ENCODE measurements around the gene COL4A2. TPM values are rescaled to one million over a fixed set of nuclear protein-coding genes. Genes with fewer than 3 reads are reported as not detected.

The COL4A2 gene
- total and polyA plus RNA-seq, 2 donors (not counting 1 experiment from before 2014, with no cell fraction given): 0.17 TPM; not detected in 1

- no peak for TF ChIP-seq EZH2 (IDR thresholded peaks at IDR 0.05; ENCODE audit: borderline replicate concordance, insufficient read depth, low read depth, low read length, poor library complexity, severe bottlenecking)
- no peak for TF ChIP-seq CTCF (IDR thresholded peaks at IDR 0.05)
- Histone ChIP-seq H3K4me3 (ENCODE audit: control extremely low read depth in 1 of 5, extremely low read depth in 1 of 5, insufficient read depth in 1 of 5, low read depth in 2 of 5, low read length in 4 of 5) (no peak overlapping the region), H4K20me1 (ENCODE audit: control insufficient read depth, insufficient read depth, low read length, poor library complexity, severe bottlenecking) (no peaks in the 10 kb centered on the region), H3K27me3 (replicated peaks in 1 of 4; ENCODE audit: control extremely low read depth in 1 of 4, control insufficient read depth in 3 of 4, insufficient read depth in 4 of 4, low read length in 3 of 4) (peaks cover 0 to 31% (median 21%) of the 10 kb centered on the region in 4 experiments), H3K4me1 (ENCODE audit: control insufficient read depth in 2 of 2, insufficient read depth in 2 of 2, low read length in 2 of 2) (no peaks in the 10 kb centered on the region), H3K79me2 (ENCODE audit: control insufficient read depth, insufficient read depth, low read length) (no peaks in the 10 kb centered on the region), H3K36me3 (replicated peaks in 1 of 2; ENCODE audit: control extremely low read depth in 1 of 2, control insufficient read depth in 1 of 2, extremely low read depth in 1 of 2, insufficient read depth in 2 of 2, low read length in 1 of 2) (no peaks in the 10 kb centered on the region), H2AFZ (ENCODE audit: insufficient read depth, low read depth, low read length, poor library complexity, severe bottlenecking) (no peak overlapping the region), H3K9me3 (ENCODE audit: control extremely low read depth in 1 of 3, control insufficient read depth in 2 of 3, insufficient read depth in 1 of 3, low read length in 2 of 3) (peaks cover 0 to 3% (median 0%) of the 10 kb centered on the region in 3 donors), H3K9ac (ENCODE audit: low read length) (no peak overlapping the region), H3K4me2 (replicated peaks; ENCODE audit: low read depth, low read length, poor library complexity, severe bottlenecking) (no peak overlapping the region), H3K27ac (ENCODE audit: low read length in 2 of 2) (no peak overlapping the region)
- Mint-ChIP-seq H3K27ac (no peak overlapping the region), H3K4me3 (no peak overlapping the region), H3K27me3 (peaks cover 60% of the 10 kb centered on the region), H3K4me1 (no peaks in the 10 kb centered on the region), H3K9me3 (ENCODE audit: insufficient read depth) (no peaks in the 10 kb centered on the region)
- ChIA-PET POLR2A (no interaction called here), CTCF (no interaction called here)
- intact Hi-C loops (cut with micrococcal nuclease): no loop called here
- ATAC-seq (ENCODE audit: low read depth) (no peak), DNase-seq (no peak)
- 72% methylated on average over 19 of the region's 21 CpGs for WGBS (ENCODE audit: insufficient coverage)
Observed at GRCh38 chr13:110301606-110302553, 5.2 kb upstream of the COL4A2 start.

GRCh38 chr13:110302997-110303396 is 4.1 kb upstream of the COL4A2 start:
- no peak for DNase-seq
- H3K9ac ChIP-seq (ENCODE audit: low read length): no peak overlapping the region

More at GRCh38 chr13:110302997-110303396, 4.1 kb upstream of the COL4A2 start:
- Mint-ChIP-seq H3K27me3 (peaks cover 56% of the 10 kb centered on the region), H3K27ac (no peak overlapping the region), H3K9me3 (ENCODE audit: insufficient read depth) (no peaks in the 10 kb centered on the region), H3K4me3 (no peak overlapping the region), H3K4me1 (no peaks in the 10 kb centered on the region)
- Histone ChIP-seq H3K4me1 (ENCODE audit: control insufficient read depth in 2 of 2, insufficient read depth in 2 of 2, low read length in 2 of 2) (no peaks in the 10 kb centered on the region), H3K27me3 (replicated peaks in 1 of 4; ENCODE audit: control extremely low read depth in 1 of 4, control insufficient read depth in 3 of 4, insufficient read depth in 4 of 4, low read length in 3 of 4) (peaks cover 0 to 35% (median 19%) of the 10 kb centered on the region in 4 experiments), H3K9me3 (ENCODE audit: control extremely low read depth in 1 of 3, control insufficient read depth in 2 of 3, insufficient read depth in 1 of 3, low read length in 2 of 3) (peaks cover 0 to 3% (median 0%) of the 10 kb centered on the region in 3 donors), H3K4me3 (ENCODE audit: control extremely low read depth in 1 of 5, extremely low read depth in 1 of 5, insufficient read depth in 1 of 5, low read depth in 2 of 5, low read length in 4 of 5) (no peak overlapping the region), H3K79me2 (ENCODE audit: control insufficient read depth, insufficient read depth, low read length) (no peaks in the 10 kb centered on the region), H3K4me2 (replicated peaks; ENCODE audit: low read depth, low read length, poor library complexity, severe bottlenecking) (no peak overlapping the region), H3K36me3 (replicated peaks in 1 of 2; ENCODE audit: control extremely low read depth in 1 of 2, control insufficient read depth in 1 of 2, extremely low read depth in 1 of 2, insufficient read depth in 2 of 2, low read length in 1 of 2) (no peaks in the 10 kb centered on the region), H3K27ac (ENCODE audit: low read length in 2 of 2) (no peak overlapping the region), H2AFZ (ENCODE audit: insufficient read depth, low read depth, low read length, poor library complexity, severe bottlenecking) (no peak overlapping the region), H4K20me1 (ENCODE audit: control insufficient read depth, insufficient read depth, low read length, poor library complexity, severe bottlenecking) (no peaks in the 10 kb centered on the region)
- TF ChIP-seq CTCF (IDR thresholded peaks at IDR 0.05): no peak
- no peak for TF ChIP-seq EZH2 (IDR thresholded peaks at IDR 0.05; ENCODE audit: borderline replicate concordance, insufficient read depth, low read depth, low read length, poor library complexity, severe bottlenecking)
- WGBS (ENCODE audit: insufficient coverage): 100% methylated on average over 1 of the region's 2 CpGs
- CTCF ChIA-PET: no interaction called here
- intact Hi-C loops (cut with micrococcal nuclease): no loop called here
- POLR2A ChIA-PET: no interaction called here
- ATAC-seq (ENCODE audit: low read depth): no peak

Data from B cell (primary cell).